Measurements from ENCODE around the gene RNPEP.

- TF ChIP-seq CTCF (IDR thresholded peaks at IDR 0.05) (no peak), POLR2A (IDR thresholded peaks at IDR 0.05) (no peak)
These were observed 47.3 kb downstream of the RNPEP start for GRCh38 chr1:202029727-202030126.
